HEK293 (cell line): Measurements from ENCODE around the gene DDR1.

Experiments
- TCF7L2 ChIP-seq: IDR thresholded peaks from 2 replicates; pipeline ENCODE4 v1.6.1; 2011; ENCODE audit warnings: low read depth, mild to moderate bottlenecking, inconsistent platforms, low read length, moderate library complexity, borderline replicate concordance
- ZNF423 ChIP-seq: fragments of 450-650 bp; formaldehyde crosslinking; IDR thresholded peaks from 2 replicates; pipeline ENCODE4 v1.5.1; 2016; ENCODE audit warnings: missing biosample characterization, missing genetic modification characterization
- ZNF521 ChIP-seq: fragments of 450-650 bp; formaldehyde crosslinking; IDR thresholded peaks from 2 replicates; pipeline ENCODE4 v1.5.1; 2017; ENCODE audit warnings: missing biosample characterization, mild to moderate bottlenecking, missing genetic modification characterization
- ZNF530 ChIP-seq: fragments of 450-650 bp; formaldehyde crosslinking; IDR thresholded peaks from 2 replicates; pipeline ENCODE4 v1.5.1; 2016; ENCODE audit warnings: low read depth, missing biosample characterization, missing genetic modification characterization
- ZNF549 ChIP-seq: fragments of 450-650 bp; IDR thresholded peaks from 2 replicates; pipeline ENCODE4 v1.5.1; 2018; ENCODE audit warnings: missing biosample characterization, missing genetic modification characterization, mild to moderate bottlenecking, inconsistent platforms, moderate library complexity
- ZNF560 ChIP-seq: fragments of 450-650 bp; formaldehyde crosslinking; IDR thresholded peaks from 2 replicates; pipeline ENCODE4 v1.5.1; 2017; ENCODE audit warnings: missing biosample characterization, missing genetic modification characterization, borderline replicate concordance
- ZNF677 ChIP-seq: fragments of 450-650 bp; IDR thresholded peaks from 2 replicates; pipeline ENCODE4 v1.5.0; 2018; ENCODE audit warnings: missing biosample characterization, mild to moderate bottlenecking, missing genetic modification characterization, moderate library complexity
- ZNF776 ChIP-seq: fragments of 450-650 bp; formaldehyde crosslinking; IDR thresholded peaks from 2 replicates; pipeline ENCODE4 v1.5.0; 2017; ENCODE audit warnings: missing biosample characterization, missing genetic modification characterization, borderline replicate concordance
- ZNF830 ChIP-seq: fragments of 450-650 bp; IDR thresholded peaks from 2 replicates; pipeline ENCODE4 v1.5.0; 2018; ENCODE audit warnings: missing biosample characterization, missing genetic modification characterization, low read depth, mild to moderate bottlenecking, moderate library complexity
- TF ChIP-seq, protein P1 (sequence below): fragments of 450-650 bp; IDR thresholded peaks from 2 replicates; pipeline ENCODE4 v1.5.1; 2018; ENCODE audit warnings: missing biosample characterization, mild to moderate bottlenecking, missing genetic modification characterization
- TF ChIP-seq, protein P2 (sequence below): fragments of 450-650 bp; formaldehyde crosslinking; IDR thresholded peaks from 2 replicates; pipeline ENCODE4 v1.5.1; 2016; ENCODE audit warnings: missing biosample characterization, missing genetic modification characterization
- TF ChIP-seq, protein P3 (sequence below): IDR thresholded peaks from 2 replicates; pipeline ENCODE4 v1.6.1; 2011; ENCODE audit warnings: mild to moderate bottlenecking, low read depth, low read length, borderline replicate concordance
- TF ChIP-seq, protein P4 (sequence below): fragments of 450-650 bp; formaldehyde crosslinking; conservative IDR thresholded peaks from 2 replicates; pipeline ENCODE4 v1.5.1; 2016; ENCODE audit warnings: low read depth, missing biosample characterization, missing genetic modification characterization
- TF ChIP-seq, protein P5 (sequence below): fragments of 450-650 bp; formaldehyde crosslinking; IDR thresholded peaks from 2 replicates; pipeline ENCODE4 v1.5.1; 2017; ENCODE audit warnings: missing biosample characterization, mild to moderate bottlenecking, missing genetic modification characterization, moderate library complexity
- TF ChIP-seq, protein P6 (sequence below): fragments of 450-650 bp; formaldehyde crosslinking; IDR thresholded peaks from 2 replicates; pipeline ENCODE4 v1.5.1; 2017; ENCODE audit warnings: missing biosample characterization, missing genetic modification characterization
- TF ChIP-seq, protein P7 (sequence below): fragments of 450-650 bp; formaldehyde crosslinking; IDR thresholded peaks from 2 replicates; pipeline ENCODE4 v1.5.1; 2016; ENCODE audit warnings: missing biosample characterization, missing genetic modification characterization

DDR1 gene

DNA sequence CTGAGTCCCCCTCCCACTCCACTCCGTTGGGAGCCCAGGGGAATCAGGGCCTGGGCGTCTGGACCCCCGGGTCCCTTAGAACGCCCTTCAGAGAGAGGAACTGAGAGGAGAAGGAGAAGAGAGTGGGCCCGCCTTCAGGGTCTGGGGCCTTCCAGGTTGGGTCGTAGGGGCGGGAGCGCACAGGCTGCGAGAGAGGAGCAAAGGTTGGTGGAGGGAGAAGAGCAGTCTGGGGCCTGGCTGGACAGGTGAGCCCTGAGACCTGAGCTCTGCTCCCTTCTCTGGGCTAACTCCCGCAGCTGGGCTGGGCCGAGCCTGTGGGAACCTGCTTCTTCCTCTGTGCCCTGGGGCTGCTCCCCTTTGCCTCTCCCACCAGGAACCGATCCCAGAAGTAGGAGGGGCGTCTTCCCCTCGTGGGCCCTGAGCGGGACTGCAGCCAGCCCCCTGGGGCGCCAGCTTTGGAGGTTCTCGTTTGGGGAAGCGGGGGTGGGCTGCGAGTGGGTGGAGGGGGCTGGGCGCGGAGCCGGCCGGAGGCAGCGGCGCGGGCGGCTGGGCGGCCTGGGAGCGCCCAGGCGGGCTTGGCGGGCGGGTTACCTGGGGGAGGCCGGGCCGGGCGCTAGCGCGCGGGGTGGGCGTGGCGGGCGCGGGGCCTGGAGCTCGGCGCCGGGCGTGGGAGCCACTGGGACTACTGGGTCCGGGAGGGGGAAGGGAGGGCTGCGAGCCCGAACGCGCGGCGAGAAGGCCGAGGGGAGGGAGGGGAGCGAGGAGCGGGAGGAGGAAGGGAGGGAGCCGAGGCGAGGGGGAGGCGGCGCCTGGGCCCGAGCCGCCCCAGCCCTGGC, at the start of gene DDR1 (continued):
- TF ChIP-seq, protein P1, sequence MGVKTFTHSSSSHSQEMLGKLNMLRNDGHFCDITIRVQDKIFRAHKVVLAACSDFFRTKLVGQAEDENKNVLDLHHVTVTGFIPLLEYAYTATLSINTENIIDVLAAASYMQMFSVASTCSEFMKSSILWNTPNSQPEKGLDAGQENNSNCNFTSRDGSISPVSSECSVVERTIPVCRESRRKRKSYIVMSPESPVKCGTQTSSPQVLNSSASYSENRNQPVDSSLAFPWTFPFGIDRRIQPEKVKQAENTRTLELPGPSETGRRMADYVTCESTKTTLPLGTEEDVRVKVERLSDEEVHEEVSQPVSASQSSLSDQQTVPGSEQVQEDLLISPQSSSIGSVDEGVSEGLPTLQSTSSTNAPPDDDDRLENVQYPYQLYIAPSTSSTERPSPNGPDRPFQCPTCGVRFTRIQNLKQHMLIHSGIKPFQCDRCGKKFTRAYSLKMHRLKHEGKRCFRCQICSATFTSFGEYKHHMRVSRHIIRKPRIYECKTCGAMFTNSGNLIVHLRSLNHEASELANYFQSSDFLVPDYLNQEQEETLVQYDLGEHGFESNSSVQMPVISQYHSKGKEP (tag by site-specific recombination), result no peak
- no peak for TF ChIP-seq ZNF830 (tag by site-specific recombination)
- no peak for TF ChIP-seq ZNF423
- TF ChIP-seq ZNF530, result no peak
- TF ChIP-seq, protein P2, sequence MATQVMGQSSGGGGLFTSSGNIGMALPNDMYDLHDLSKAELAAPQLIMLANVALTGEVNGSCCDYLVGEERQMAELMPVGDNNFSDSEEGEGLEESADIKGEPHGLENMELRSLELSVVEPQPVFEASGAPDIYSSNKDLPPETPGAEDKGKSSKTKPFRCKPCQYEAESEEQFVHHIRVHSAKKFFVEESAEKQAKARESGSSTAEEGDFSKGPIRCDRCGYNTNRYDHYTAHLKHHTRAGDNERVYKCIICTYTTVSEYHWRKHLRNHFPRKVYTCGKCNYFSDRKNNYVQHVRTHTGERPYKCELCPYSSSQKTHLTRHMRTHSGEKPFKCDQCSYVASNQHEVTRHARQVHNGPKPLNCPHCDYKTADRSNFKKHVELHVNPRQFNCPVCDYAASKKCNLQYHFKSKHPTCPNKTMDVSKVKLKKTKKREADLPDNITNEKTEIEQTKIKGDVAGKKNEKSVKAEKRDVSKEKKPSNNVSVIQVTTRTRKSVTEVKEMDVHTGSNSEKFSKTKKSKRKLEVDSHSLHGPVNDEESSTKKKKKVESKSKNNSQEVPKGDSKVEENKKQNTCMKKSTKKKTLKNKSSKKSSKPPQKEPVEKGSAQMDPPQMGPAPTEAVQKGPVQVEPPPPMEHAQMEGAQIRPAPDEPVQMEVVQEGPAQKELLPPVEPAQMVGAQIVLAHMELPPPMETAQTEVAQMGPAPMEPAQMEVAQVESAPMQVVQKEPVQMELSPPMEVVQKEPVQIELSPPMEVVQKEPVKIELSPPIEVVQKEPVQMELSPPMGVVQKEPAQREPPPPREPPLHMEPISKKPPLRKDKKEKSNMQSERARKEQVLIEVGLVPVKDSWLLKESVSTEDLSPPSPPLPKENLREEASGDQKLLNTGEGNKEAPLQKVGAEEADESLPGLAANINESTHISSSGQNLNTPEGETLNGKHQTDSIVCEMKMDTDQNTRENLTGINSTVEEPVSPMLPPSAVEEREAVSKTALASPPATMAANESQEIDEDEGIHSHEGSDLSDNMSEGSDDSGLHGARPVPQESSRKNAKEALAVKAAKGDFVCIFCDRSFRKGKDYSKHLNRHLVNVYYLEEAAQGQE (tag by site-specific recombination), result no peak
- TF ChIP-seq ZNF521 (tag by site-specific recombination), result no peak
- no peak for TF ChIP-seq ZNF549 (tag by site-specific recombination)
- TF ChIP-seq TCF7L2, result no peak
- TF ChIP-seq, protein P3, sequence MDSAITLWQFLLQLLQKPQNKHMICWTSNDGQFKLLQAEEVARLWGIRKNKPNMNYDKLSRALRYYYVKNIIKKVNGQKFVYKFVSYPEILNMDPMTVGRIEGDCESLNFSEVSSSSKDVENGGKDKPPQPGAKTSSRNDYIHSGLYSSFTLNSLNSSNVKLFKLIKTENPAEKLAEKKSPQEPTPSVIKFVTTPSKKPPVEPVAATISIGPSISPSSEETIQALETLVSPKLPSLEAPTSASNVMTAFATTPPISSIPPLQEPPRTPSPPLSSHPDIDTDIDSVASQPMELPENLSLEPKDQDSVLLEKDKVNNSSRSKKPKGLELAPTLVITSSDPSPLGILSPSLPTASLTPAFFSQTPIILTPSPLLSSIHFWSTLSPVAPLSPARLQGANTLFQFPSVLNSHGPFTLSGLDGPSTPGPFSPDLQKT, result no peak
- TF ChIP-seq, protein P4, sequence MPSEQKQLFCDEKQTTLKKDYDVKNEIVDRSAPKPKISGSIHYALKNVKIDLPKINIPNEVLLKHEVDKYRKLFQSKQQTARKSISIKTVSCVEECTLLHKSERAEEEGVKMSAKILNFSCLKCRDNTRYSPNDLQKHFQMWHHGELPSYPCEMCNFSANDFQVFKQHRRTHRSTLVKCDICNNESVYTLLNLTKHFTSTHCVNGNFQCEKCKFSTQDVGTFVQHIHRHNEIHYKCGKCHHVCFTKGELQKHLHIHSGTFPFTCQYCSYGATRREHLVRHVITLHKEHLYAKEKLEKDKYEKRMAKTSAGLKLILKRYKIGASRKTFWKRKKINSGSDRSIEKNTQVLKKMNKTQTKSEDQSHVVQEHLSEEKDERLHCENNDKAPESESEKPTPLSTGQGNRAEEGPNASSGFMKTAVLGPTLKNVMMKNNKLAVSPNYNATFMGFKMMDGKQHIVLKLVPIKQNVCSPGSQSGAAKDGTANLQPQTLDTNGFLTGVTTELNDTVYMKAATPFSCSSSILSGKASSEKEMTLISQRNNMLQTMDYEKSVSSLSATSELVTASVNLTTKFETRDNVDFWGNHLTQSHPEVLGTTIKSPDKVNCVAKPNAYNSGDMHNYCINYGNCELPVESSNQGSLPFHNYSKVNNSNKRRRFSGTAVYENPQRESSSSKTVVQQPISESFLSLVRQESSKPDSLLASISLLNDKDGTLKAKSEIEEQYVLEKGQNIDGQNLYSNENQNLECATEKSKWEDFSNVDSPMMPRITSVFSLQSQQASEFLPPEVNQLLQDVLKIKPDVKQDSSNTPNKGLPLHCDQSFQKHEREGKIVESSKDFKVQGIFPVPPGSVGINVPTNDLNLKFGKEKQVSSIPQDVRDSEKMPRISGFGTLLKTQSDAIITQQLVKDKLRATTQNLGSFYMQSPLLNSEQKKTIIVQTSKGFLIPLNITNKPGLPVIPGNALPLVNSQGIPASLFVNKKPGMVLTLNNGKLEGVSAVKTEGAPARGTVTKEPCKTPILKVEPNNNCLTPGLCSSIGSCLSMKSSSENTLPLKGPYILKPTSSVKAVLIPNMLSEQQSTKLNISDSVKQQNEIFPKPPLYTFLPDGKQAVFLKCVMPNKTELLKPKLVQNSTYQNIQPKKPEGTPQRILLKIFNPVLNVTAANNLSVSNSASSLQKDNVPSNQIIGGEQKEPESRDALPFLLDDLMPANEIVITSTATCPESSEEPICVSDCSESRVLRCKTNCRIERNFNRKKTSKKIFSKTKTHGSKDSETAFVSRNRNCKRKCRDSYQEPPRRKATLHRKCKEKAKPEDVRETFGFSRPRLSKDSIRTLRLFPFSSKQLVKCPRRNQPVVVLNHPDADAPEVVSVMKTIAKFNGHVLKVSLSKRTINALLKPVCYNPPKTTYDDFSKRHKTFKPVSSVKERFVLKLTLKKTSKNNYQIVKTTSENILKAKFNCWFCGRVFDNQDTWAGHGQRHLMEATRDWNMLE (tag by site-specific recombination), result no peak
- TF ChIP-seq, protein P5, sequence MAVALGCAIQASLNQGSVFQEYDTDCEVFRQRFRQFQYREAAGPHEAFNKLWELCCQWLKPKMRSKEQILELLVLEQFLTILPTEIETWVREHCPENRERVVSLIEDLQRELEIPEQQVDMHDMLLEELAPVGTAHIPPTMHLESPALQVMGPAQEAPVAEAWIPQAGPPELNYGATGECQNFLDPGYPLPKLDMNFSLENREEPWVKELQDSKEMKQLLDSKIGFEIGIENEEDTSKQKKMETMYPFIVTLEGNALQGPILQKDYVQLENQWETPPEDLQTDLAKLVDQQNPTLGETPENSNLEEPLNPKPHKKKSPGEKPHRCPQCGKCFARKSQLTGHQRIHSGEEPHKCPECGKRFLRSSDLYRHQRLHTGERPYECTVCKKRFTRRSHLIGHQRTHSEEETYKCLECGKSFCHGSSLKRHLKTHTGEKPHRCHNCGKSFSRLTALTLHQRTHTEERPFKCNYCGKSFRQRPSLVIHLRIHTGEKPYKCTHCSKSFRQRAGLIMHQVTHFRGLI (tag by site-specific recombination), result no peak
- TF ChIP-seq, protein P6, sequence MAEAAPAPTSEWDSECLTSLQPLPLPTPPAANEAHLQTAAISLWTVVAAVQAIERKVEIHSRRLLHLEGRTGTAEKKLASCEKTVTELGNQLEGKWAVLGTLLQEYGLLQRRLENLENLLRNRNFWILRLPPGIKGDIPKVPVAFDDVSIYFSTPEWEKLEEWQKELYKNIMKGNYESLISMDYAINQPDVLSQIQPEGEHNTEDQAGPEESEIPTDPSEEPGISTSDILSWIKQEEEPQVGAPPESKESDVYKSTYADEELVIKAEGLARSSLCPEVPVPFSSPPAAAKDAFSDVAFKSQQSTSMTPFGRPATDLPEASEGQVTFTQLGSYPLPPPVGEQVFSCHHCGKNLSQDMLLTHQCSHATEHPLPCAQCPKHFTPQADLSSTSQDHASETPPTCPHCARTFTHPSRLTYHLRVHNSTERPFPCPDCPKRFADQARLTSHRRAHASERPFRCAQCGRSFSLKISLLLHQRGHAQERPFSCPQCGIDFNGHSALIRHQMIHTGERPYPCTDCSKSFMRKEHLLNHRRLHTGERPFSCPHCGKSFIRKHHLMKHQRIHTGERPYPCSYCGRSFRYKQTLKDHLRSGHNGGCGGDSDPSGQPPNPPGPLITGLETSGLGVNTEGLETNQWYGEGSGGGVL, result peak; percentile 98
- TF ChIP-seq, protein P7, sequence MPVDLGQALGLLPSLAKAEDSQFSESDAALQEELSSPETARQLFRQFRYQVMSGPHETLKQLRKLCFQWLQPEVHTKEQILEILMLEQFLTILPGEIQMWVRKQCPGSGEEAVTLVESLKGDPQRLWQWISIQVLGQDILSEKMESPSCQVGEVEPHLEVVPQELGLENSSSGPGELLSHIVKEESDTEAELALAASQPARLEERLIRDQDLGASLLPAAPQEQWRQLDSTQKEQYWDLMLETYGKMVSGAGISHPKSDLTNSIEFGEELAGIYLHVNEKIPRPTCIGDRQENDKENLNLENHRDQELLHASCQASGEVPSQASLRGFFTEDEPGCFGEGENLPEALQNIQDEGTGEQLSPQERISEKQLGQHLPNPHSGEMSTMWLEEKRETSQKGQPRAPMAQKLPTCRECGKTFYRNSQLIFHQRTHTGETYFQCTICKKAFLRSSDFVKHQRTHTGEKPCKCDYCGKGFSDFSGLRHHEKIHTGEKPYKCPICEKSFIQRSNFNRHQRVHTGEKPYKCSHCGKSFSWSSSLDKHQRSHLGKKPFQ, result no peak
- TF ChIP-seq ZNF677, result no peak
- TF ChIP-seq ZNF776 (tag by site-specific recombination), result no peak
- no peak for TF ChIP-seq ZNF560
